ENCODE data around the gene ANO9.

DNA sequence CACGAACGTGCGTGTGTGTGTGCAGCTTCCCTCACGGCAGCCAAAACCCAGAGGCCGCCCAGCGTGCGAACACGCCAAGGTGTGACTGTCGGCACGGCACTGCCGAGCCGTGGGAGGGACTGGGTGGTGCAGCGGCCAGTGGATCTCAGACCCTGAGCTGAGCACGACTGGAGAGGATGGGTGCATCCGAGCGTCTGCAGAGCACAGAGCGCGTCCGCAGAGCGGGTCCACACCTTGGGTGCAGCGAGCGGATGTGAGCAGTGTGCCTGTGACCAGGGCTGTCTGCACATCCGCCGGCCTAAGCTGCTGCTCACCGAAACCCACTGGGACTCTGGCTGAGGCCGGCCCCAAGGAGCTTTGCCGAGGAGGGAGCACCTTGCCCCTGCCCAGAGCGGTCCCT lies 31.0 kb upstream of the ANO9 start:
- TF ChIP-seq POLR2AphosphoS5 (IDR thresholded peaks at IDR 0.05; ENCODE audit: borderline replicate concordance, low read depth, low read length), result no peak
- no peak for TF ChIP-seq EZH2 (IDR thresholded peaks at IDR 0.05)

Data from SK-N-MC (cell line).